ENCODE measurements around the gene FGFR2. TPM values are rescaled to one million over a fixed set of nuclear protein-coding genes. Genes with fewer than 3 reads are reported as not detected.

FGFR2 gene
- total RNA-seq, 1 donor from 2014 or later: 7.4 TPM

GRCh38 chr10:121510201-121510771 is 88.0 kb downstream of the FGFR2 start:
- no peak overlapping the region for H3K4me3 Mint-ChIP-seq (ENCODE audit: unreplicated experiment)
- H3K9me3 Mint-ChIP-seq (ENCODE audit: unreplicated experiment): peaks cover 1% of the 10 kb centered on the region
- TF ChIP-seq, protein P1, sequence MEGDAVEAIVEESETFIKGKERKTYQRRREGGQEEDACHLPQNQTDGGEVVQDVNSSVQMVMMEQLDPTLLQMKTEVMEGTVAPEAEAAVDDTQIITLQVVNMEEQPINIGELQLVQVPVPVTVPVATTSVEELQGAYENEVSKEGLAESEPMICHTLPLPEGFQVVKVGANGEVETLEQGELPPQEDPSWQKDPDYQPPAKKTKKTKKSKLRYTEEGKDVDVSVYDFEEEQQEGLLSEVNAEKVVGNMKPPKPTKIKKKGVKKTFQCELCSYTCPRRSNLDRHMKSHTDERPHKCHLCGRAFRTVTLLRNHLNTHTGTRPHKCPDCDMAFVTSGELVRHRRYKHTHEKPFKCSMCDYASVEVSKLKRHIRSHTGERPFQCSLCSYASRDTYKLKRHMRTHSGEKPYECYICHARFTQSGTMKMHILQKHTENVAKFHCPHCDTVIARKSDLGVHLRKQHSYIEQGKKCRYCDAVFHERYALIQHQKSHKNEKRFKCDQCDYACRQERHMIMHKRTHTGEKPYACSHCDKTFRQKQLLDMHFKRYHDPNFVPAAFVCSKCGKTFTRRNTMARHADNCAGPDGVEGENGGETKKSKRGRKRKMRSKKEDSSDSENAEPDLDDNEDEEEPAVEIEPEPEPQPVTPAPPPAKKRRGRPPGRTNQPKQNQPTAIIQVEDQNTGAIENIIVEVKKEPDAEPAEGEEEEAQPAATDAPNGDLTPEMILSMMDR (IDR thresholded peaks at IDR 0.05; ENCODE audit: partially characterized antibody, unreplicated experiment): no peak
- no peaks in the 10 kb centered on the region for H3K27me3 Mint-ChIP-seq (ENCODE audit: unreplicated experiment)
- peaks cover 3% of the 10 kb centered on the region for H3K36me3 Mint-ChIP-seq (ENCODE audit: unreplicated experiment)
- peaks cover 14% of the 10 kb centered on the region for H3K4me1 Mint-ChIP-seq (ENCODE audit: low read depth, unreplicated experiment)
- no peak for DNase-seq
- H3K27ac Mint-ChIP-seq (ENCODE audit: unreplicated experiment): no peak overlapping the region

DNA sequence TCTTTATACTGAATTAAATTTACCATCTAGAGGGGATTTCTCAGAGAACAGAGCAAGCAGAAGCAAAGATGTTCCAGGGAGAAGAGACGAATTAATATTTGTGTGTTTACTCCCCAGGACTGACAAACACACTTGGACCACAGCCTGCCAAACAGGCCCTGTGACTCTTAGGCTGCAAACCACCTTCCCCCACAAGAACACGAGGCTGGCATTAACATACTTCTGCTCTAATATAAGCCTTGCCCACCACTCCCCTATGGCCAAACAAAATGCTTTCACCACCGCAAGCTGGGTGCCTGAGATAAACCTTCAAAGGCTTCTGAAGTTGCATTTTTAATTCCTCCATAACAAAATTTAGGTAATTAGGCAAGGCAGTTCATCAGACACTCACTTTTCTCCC is 88.4 kb downstream of the FGFR2 start:
- no peak for DNase-seq
- Mint-ChIP-seq H3K4me1 (ENCODE audit: low read depth, unreplicated experiment) (peaks cover 14% of the 10 kb centered on the region), H3K9me3 (ENCODE audit: unreplicated experiment) (peaks cover 2% of the 10 kb centered on the region), H3K27ac (ENCODE audit: unreplicated experiment) (no peak overlapping the region), H3K36me3 (ENCODE audit: unreplicated experiment) (peaks cover 6% of the 10 kb centered on the region), H3K27me3 (ENCODE audit: unreplicated experiment) (no peaks in the 10 kb centered on the region), H3K4me3 (ENCODE audit: unreplicated experiment) (no peak overlapping the region)
- TF ChIP-seq, protein P1 (IDR thresholded peaks at IDR 0.05; ENCODE audit: partially characterized antibody, unreplicated experiment): no peak

GRCh38 chr10:121509112-121509511 is 89.1 kb downstream of the FGFR2 start:
- no peak overlapping the region for H3K4me3 Mint-ChIP-seq (ENCODE audit: unreplicated experiment)
- TF ChIP-seq, protein P1 (IDR thresholded peaks at IDR 0.05; ENCODE audit: partially characterized antibody, unreplicated experiment): no peak
- DNase-seq: no peak
- H3K27me3 Mint-ChIP-seq (ENCODE audit: unreplicated experiment): no peaks in the 10 kb centered on the region
- peaks cover 2% of the 10 kb centered on the region for H3K9me3 Mint-ChIP-seq (ENCODE audit: unreplicated experiment)
- H3K4me1 Mint-ChIP-seq (ENCODE audit: low read depth, unreplicated experiment): peaks cover 14% of the 10 kb centered on the region
- H3K27ac Mint-ChIP-seq (ENCODE audit: unreplicated experiment): no peak overlapping the region
- H3K36me3 Mint-ChIP-seq (ENCODE audit: unreplicated experiment): peaks cover 6% of the 10 kb centered on the region

- Mint-ChIP-seq H3K4me1 (ENCODE audit: low read depth, unreplicated experiment) (peaks cover 8% of the 10 kb centered on the region), H3K36me3 (ENCODE audit: unreplicated experiment) (peaks cover 6% of the 10 kb centered on the region), H3K27ac (ENCODE audit: unreplicated experiment) (no peak overlapping the region), H3K9me3 (ENCODE audit: unreplicated experiment) (peaks cover 2% of the 10 kb centered on the region), H3K27me3 (ENCODE audit: unreplicated experiment) (peaks cover 2% of the 10 kb centered on the region), H3K4me3 (ENCODE audit: unreplicated experiment) (no peak overlapping the region)
- DNase-seq: no peak
- TF ChIP-seq, protein P1 (IDR thresholded peaks at IDR 0.05; ENCODE audit: partially characterized antibody, unreplicated experiment): no peak
Observed at GRCh38 chr10:121503587-121504051, 94.6 kb downstream of the FGFR2 start.

- peaks cover 6% of the 10 kb centered on the region for H3K36me3 Mint-ChIP-seq (ENCODE audit: unreplicated experiment)
Observed at GRCh38 chr10:121501796-121502195, 96.4 kb downstream of the FGFR2 start.

More at GRCh38 chr10:121501796-121502195, 96.4 kb downstream of the FGFR2 start:
- H3K9me3 Mint-ChIP-seq (ENCODE audit: unreplicated experiment): peaks cover 2% of the 10 kb centered on the region
- H3K27ac Mint-ChIP-seq (ENCODE audit: unreplicated experiment): no peak overlapping the region
- H3K4me3 Mint-ChIP-seq (ENCODE audit: unreplicated experiment): no peak overlapping the region
- TF ChIP-seq, protein P1 (IDR thresholded peaks at IDR 0.05; ENCODE audit: partially characterized antibody, unreplicated experiment): no peak
- DNase-seq: no peak
- peaks cover 2% of the 10 kb centered on the region for H3K27me3 Mint-ChIP-seq (ENCODE audit: unreplicated experiment)
- H3K4me1 Mint-ChIP-seq (ENCODE audit: low read depth, unreplicated experiment): peaks cover 8% of the 10 kb centered on the region
